ENCODE data around the gene TMA16. TPM values are rescaled to one million over a fixed set of nuclear protein-coding genes. Genes with fewer than 3 reads are reported as not detected.
A peak's percentile ranks its signal among the peaks of the same experiment; 100 is the strongest.

Gene TMA16
- total RNA-seq, 1 donor from 2014 or later: 37.0 TPM

GRCh38 chr4:163553146-163553545 lies 58.7 kb downstream of the TMA16 start:
- Mint-ChIP-seq H3K27ac (no peak overlapping the region), H3K4me1 (peaks cover 7% of the 10 kb centered on the region), H3K9me3 (no peaks in the 10 kb centered on the region), H3K36me3 (no peaks in the 10 kb centered on the region), H3K4me3 (no peak overlapping the region), H3K27me3 (ENCODE audit: low read depth) (peaks cover 7% of the 10 kb centered on the region)
- no peak for DNase-seq (ENCODE audit: low spot score in 2 of 2, unreplicated experiment in 2 of 2)
- no peak for TF ChIP-seq CTCF (IDR thresholded peaks at IDR 0.05; ENCODE audit: unreplicated experiment)

DNA sequence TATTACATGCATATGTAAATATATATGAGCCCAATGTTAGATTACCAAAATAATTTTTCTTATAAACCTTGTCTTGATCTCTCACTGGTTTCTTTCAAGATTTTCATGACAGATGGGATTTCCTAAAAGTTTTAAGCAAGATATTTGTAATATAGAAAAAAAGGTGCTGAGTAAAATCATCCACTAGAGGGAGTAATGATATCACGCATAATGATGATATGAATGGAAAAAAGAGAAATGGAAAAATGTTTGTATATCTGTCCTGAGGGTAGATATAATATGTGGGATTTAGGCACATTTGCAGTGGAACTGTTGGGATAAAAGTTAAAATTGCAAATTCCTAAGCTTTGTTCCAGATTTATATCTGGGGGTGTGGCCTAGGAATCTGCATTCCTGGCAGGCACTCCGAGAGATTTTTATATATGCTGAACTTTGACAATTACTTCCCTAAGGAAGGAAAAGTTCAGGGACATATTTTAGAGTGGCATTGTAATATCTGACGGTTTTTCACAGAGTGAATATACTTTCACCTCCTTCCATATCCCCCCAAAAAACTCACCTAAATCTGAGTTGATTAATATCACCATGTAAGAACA lies 60.5 kb downstream of the TMA16 start:
- no peaks in the 10 kb centered on the region for H3K9me3 Mint-ChIP-seq
- H3K27ac Mint-ChIP-seq: no peak overlapping the region
- H3K4me1 Mint-ChIP-seq: peaks cover 7% of the 10 kb centered on the region
- H3K36me3 Mint-ChIP-seq: no peaks in the 10 kb centered on the region
- TF ChIP-seq CTCF (IDR thresholded peaks at IDR 0.05; ENCODE audit: unreplicated experiment): peak; percentile 89
- DNase-seq (ENCODE audit: low spot score in 2 of 2, unreplicated experiment in 2 of 2): no peak
- H3K4me3 Mint-ChIP-seq: no peak overlapping the region
- H3K27me3 Mint-ChIP-seq (ENCODE audit: low read depth): peaks cover 15% of the 10 kb centered on the region

- Mint-ChIP-seq H3K27ac (no peak overlapping the region), H3K36me3 (no peaks in the 10 kb centered on the region), H3K9me3 (no peaks in the 10 kb centered on the region), H3K4me1 (peaks cover 4% of the 10 kb centered on the region), H3K27me3 (ENCODE audit: low read depth) (peaks cover 15% of the 10 kb centered on the region), H3K4me3 (no peak overlapping the region)
- DNase-seq (ENCODE audit: low spot score in 2 of 2, unreplicated experiment in 2 of 2): no peak
- TF ChIP-seq CTCF (IDR thresholded peaks at IDR 0.05; ENCODE audit: unreplicated experiment): no peak
Observed at GRCh38 chr4:163556177-163556576, 61.7 kb downstream of the TMA16 start.

DNA sequence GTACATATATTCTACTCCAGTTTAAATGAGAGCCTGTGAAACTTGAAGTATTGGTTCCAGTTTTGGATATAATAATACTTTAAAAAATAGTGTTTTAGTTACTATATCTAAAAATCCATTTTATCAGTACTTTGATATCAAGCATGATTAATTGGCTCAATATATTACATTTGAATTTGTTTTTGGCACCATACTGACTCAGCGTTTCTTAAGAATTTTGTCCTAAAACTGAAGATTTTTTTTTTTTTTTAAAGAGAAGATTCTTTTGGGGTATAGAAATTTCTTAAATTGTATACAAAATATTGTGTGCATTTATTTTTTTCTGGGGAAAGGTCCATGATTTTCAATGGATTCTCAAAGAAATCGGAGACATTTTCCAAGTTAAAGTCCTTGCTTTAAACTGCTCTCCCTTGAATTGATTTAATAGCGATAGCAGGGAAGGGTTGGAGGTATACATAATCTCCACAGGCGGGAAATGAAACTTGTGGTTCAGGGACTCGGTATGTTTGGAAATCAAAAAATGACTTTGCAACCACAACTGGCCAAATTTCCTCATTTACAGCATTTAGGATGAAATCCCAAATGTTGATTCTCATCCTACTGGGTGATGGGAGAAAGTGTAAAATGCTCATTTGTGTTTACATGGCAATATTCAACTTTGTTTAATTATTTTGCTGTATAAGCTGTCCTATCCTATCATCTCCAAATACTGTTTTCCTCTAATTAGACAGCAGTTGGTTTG lies 62.3 kb downstream of the TMA16 start:
- no peak overlapping the region for H3K4me3 Mint-ChIP-seq
- H3K9me3 Mint-ChIP-seq: no peaks in the 10 kb centered on the region
- DNase-seq (ENCODE audit: low spot score in 2 of 2, unreplicated experiment in 2 of 2): no peak
- no peaks in the 10 kb centered on the region for H3K36me3 Mint-ChIP-seq
- no peak for TF ChIP-seq CTCF (IDR thresholded peaks at IDR 0.05; ENCODE audit: unreplicated experiment)
- H3K27ac Mint-ChIP-seq: no peak overlapping the region
- H3K27me3 Mint-ChIP-seq (ENCODE audit: low read depth): peaks cover 15% of the 10 kb centered on the region
- H3K4me1 Mint-ChIP-seq: peaks cover 4% of the 10 kb centered on the region

- Mint-ChIP-seq H3K4me1 (no peaks in the 10 kb centered on the region), H3K9me3 (no peaks in the 10 kb centered on the region), H3K4me3 (no peak overlapping the region), H3K36me3 (no peaks in the 10 kb centered on the region), H3K27me3 (ENCODE audit: low read depth) (peaks cover 13% of the 10 kb centered on the region), H3K27ac (no peak overlapping the region)
- TF ChIP-seq CTCF (IDR thresholded peaks at IDR 0.05; ENCODE audit: unreplicated experiment): no peak
- DNase-seq (ENCODE audit: low spot score in 2 of 2, unreplicated experiment in 2 of 2): no peak
Observed at GRCh38 chr4:163558539-163559044, 64.1 kb downstream of the TMA16 start.
